Measurements from ENCODE around the gene THBS1.

Gene THBS1

DNA sequence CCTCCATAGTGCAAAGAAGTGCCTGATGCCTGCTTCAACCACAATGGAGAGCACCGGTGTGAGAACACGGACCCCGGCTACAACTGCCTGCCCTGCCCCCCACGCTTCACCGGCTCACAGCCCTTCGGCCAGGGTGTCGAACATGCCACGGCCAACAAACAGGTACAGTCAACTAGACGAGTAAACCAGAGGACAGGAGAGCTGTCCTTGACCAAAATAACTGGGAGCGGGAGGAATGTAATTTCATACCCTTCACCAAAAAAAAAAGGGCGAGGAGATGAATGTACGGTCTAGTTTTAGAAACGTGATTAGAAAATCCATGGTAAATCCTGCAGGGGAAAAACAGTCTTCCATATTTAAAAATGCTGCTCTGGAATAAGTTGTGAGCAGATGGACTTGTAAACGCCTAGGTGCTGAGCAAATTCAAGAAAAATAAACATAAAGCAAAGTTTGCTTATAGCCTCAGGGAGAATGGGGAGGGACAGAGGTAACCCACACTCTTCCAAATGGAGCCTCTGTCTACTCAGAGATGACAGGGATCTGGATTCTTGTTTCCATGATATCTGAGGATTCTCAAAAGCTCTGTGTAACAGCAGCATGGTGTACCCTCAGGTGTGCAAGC is 8.4 kb downstream of the THBS1 start:
- no peak for DNase-seq (ENCODE audit: low read depth)

GRCh38 chr15:39589815-39590644 is 9.2 kb downstream of the THBS1 start:
- DNase-seq (ENCODE audit: low read depth): no peak

DNA sequence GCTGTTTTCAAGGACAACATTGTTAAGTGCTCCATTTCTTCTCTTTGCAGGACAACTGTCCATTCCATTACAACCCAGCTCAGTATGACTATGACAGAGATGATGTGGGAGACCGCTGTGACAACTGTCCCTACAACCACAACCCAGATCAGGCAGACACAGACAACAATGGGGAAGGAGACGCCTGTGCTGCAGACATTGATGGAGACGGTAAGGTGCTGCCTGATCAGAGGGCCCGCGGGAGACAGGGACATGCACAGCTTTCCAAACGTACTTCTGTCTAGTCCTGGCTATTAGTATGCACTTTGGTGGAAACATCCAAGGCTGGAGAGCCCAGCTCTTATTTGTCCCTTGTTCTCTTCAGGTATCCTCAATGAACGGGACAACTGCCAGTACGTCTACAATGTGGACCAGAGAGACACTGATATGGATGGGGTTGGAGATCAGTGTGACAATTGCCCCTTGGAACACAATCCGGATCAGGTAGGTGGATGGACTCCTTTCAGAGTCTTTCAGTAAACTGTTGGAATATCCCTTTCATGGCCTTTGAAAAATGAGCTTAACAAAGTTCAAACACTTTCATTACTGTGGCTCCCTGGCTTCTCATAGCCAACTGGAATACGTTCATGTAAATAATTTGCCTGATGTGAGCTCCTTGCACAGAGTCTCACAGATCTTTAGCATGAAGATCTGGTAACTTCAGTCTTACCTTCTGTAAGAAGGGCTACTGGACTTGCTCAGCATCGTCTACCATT is 10.4 kb downstream of the THBS1 start:
- DNase-seq (ENCODE audit: low read depth): no peak

GRCh38 chr15:39591896-39592315 is 11.0 kb downstream of the THBS1 start:
- no peak for DNase-seq (ENCODE audit: low read depth)

GRCh38 chr15:39592500-39592899 is 11.6 kb downstream of the THBS1 start:
- no peak for DNase-seq (ENCODE audit: low read depth)

DNA sequence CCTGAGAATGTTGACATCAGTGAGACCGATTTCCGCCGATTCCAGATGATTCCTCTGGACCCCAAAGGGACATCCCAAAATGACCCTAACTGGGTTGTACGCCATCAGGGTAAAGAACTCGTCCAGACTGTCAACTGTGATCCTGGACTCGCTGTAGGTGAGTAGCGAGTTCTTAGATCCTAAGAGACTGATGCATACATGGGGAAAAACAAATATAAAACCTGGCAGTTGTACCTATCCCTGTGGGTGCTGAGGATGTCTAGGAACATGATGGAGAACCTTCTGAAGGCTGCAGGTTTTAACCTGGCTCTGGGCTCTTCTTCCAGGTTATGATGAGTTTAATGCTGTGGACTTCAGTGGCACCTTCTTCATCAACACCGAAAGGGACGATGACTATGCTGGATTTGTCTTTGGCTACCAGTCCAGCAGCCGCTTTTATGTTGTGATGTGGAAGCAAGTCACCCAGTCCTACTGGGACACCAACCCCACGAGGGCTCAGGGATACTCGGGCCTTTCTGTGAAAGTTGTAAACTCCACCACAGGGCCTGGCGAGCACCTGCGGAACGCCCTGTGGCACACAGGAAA is 12.3 kb downstream of the THBS1 start:
- no peak for DNase-seq (ENCODE audit: low read depth)

- DNase-seq (ENCODE audit: low read depth): no peak
Measured at GRCh38 chr15:39593656-39594445, 13.0 kb downstream of the THBS1 start.

DNA sequence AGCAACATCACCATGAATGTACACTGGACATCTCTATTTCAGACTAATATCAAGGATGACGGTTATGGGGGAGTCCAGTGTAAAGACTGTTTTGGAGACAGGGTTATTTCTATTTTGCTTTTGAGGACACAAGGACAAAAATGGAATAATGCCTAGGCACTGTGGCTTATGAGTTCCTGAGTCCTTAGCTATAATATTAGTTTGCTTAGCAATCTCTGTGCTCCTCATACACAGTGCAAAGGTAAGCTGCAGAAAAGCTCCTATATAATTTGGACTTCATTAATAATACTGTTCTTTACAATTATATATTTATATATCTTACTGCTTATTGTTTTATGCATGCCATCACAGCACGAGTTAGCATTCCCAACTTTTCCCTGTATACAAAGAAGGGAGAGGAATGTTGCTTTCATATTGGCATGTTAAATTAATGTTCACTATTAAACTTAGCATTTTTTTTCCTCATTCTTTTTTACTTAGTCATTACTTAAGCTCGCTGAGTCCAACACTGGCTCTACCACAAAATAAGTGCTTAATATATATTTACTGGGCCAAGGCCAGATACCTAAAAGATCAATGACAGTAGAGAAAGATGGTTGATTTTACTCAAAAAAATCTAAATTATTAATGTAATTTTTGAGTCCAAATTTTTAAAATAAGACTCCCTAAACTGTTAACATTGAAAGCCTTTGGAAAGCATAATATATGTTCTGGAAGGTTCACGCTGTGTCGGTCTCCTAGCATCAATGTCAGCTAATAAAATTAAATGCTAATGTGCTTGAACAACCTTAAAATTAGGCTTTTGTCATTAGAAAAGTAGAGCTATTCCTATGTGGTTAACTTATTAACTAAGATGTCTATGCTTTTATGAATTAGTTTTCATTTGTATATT is 13.8 kb downstream of the THBS1 start:
- no peak for DNase-seq (ENCODE audit: low read depth)

DNA sequence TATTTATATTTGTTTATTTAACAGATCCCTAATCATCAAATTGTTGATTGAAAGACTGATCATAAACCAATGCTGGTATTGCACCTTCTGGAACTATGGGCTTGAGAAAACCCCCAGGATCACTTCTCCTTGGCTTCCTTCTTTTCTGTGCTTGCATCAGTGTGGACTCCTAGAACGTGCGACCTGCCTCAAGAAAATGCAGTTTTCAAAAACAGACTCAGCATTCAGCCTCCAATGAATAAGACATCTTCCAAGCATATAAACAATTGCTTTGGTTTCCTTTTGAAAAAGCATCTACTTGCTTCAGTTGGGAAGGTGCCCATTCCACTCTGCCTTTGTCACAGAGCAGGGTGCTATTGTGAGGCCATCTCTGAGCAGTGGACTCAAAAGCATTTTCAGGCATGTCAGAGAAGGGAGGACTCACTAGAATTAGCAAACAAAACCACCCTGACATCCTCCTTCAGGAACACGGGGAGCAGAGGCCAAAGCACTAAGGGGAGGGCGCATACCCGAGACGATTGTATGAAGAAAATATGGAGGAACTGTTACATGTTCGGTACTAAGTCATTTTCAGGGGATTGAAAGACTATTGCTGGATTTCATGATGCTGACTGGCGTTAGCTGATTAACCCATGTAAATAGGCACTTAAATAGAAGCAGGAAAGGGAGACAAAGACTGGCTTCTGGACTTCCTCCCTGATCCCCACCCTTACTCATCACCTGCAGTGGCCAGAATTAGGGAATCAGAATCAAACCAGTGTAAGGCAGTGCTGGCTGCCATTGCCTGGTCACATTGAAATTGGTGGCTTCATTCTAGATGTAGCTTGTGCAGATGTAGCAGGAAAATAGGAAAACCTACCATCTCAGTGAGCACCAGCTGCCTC is 14.7 kb downstream of the THBS1 start:
- DNase-seq (ENCODE audit: low read depth): no peak

DNA sequence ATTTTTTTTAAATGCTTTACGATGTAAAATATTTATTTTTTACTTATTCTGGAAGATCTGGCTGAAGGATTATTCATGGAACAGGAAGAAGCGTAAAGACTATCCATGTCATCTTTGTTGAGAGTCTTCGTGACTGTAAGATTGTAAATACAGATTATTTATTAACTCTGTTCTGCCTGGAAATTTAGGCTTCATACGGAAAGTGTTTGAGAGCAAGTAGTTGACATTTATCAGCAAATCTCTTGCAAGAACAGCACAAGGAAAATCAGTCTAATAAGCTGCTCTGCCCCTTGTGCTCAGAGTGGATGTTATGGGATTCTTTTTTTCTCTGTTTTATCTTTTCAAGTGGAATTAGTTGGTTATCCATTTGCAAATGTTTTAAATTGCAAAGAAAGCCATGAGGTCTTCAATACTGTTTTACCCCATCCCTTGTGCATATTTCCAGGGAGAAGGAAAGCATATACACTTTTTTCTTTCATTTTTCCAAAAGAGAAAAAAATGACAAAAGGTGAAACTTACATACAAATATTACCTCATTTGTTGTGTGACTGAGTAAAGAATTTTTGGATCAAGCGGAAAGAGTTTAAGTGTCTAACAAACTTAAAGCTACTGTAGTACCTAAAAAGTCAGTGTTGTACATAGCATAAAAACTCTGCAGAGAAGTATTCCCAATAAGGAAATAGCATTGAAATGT is 15.6 kb downstream of the THBS1 start:
- DNase-seq (ENCODE audit: low read depth): no peak

- no peak for DNase-seq (ENCODE audit: low read depth)
Measured at GRCh38 chr15:39597336-39597735, 16.5 kb downstream of the THBS1 start.

DNA sequence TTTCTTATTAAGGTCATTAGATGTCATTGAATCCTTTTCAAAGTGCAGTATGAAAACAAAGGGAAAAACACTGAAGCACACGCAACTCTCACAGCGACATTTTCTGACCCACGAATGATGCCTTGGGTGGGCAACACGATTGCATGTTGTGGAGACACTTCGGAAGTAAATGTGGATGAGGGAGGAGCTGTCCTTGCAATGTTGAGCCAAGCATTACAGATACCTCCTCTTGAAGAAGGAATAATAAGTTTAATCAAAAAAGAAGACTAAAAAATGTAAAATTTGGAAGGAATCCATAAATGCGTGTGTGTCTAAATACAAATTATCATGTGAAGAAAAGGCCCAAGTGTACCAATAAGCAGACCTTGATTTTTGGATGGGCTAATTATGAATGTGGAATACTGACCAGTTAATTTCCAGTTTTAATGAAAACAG is 16.9 kb downstream of the THBS1 start:
- no peak for DNase-seq (ENCODE audit: low read depth)

GRCh38 chr15:39598186-39598850 is 17.4 kb downstream of the THBS1 start:
- DNase-seq (ENCODE audit: low read depth): no peak

- no peak for DNase-seq (ENCODE audit: low read depth)
Measured at GRCh38 chr15:39598958-39599845, 18.3 kb downstream of the THBS1 start.

DNA sequence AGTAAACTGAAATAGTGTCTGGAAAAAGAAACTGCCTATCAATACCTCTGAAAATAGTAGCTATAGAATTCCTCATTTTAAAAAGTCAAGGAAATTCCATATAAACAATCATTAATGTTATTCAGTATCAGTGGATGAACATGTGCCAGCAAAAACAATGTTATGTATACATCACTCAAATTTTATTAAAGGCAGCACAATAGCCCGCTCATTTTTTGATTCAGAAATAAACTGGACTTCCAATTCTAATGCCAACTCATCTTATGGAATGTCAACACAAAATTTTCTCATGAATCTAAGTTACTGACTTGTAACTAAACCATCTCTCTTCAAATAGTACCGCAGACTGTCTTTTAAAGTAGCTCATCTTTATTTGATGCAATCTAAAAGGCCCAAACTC is 19.0 kb downstream of the THBS1 start:
- no peak for DNase-seq (ENCODE audit: low read depth)

- no peak for DNase-seq (ENCODE audit: low read depth)
Measured at GRCh38 chr15:39602143-39602542, 21.3 kb downstream of the THBS1 start.

GRCh38 chr15:39605146-39605545 is 24.3 kb downstream of the THBS1 start:
- DNase-seq (ENCODE audit: low read depth): no peak

Data from CMK (cell line).